BJ (cell line): Measurements from ENCODE around the gene AP2S1. TPM values are rescaled to one million over a fixed set of nuclear protein-coding genes. Genes with fewer than 3 reads are reported as not detected.
A peak's percentile ranks its signal among the peaks of the same experiment; 100 is the strongest.

Source experiments
- CTCF ChIA-PET: fragments of 350-600 bp; formaldehyde crosslinking; extraction: SDS; loops from one replicate; lab custom pipeline; 2021; ENCODE audit warnings: antibody characterized with exemption, inconsistent platforms; lab: Yijun Ruan, JAX
- POLR2A ChIA-PET: fragments of 300-600 bp; sonication (Branson Sonifier 250); formaldehyde crosslinking; extraction: SDS; loops from one replicate; lab custom pipeline; 2021; ENCODE audit warnings: antibody characterized with exemption; lab: Charles Lee
- DNase-seq: peaks from one replicate; pipeline ENCODE4 v3.0.0-alpha.2; 2011; ENCODE audit warnings: low read depth
- H3K27me3 ChIP-seq: 2 replicates; pipeline ENCODE4 v1.6.0; 2011; ENCODE audit warnings: low read length; ENCODE audit not compliant: control insufficient read depth, insufficient read depth
- H3K36me3 ChIP-seq: 2 replicates; pipeline ENCODE4 v1.5.1; 2011; ENCODE audit warnings: low read length; ENCODE audit not compliant: control insufficient read depth, insufficient read depth
- H3K4me3 ChIP-seq: 2 replicates; pipeline ENCODE4 v1.5.1; 2011; ENCODE audit warnings: low read depth, mild to moderate bottlenecking, control low read depth, low read length
- CTCF ChIP-seq: IDR thresholded peaks from 2 replicates; pipeline ENCODE4 v1.5.1; 2011; ENCODE audit warnings: low read depth, mild to moderate bottlenecking, control low read depth, inconsistent platforms, low read length, moderate library complexity; ENCODE audit not compliant: insufficient read depth
- polyA plus RNA-seq: library from polyadenylated mRNA; depleted of rRNA; stranded (reverse); fragments of >200 nt; gene quantifications from 2 replicates; pipeline ENCODE4 v1.2.3, GENCODE V29; 2011

Gene AP2S1
- polyA plus RNA-seq, 1 experiment, result 181 TPM

GRCh38 chr19:46868025-46868802 lies 17.6 kb upstream of the AP2S1 start:
- Histone ChIP-seq H3K36me3 (no peaks in the 10 kb centered on the region; the same call in 1 of the 2 replicates), H3K27me3 (no peaks in the 10 kb centered on the region), H3K4me3 (no peak overlapping the region)
- no peak for DNase-seq
- POLR2A ChIA-PET, result no interaction called here
- CTCF ChIA-PET, result interaction anchor here (0.7 kb wide), 1 partner anchor 388 kb away, joined by 3 read pairs; the partner anchor contains the start of gene CCDC9
- no peak for TF ChIP-seq CTCF

GRCh38 chr19:46867170-46867569 lies 16.5 kb upstream of the AP2S1 start:
- no peaks in the 10 kb centered on the region; the same call in 1 of the 2 replicates for H3K36me3 ChIP-seq
- ChIA-PET CTCF (interaction anchor here (0.5 kb wide), 1 partner anchor 10 kb away, joined by 3 read pairs; no protein-coding TSS in a partner anchor), POLR2A (interaction anchor here (0.6 kb wide), 1 partner anchor 72 kb away, joined by 3 read pairs; no protein-coding TSS in a partner anchor)
- no peaks in the 10 kb centered on the region for H3K27me3 ChIP-seq
- no peak overlapping the region for H3K4me3 ChIP-seq
- no peak for DNase-seq
- TF ChIP-seq CTCF, result no peak

GRCh38 chr19:46866407-46867136 lies 15.9 kb upstream of the AP2S1 start:
- ChIA-PET POLR2A (interaction anchor here (0.6 kb wide), 1 partner anchor 72 kb away, joined by 3 read pairs; no protein-coding TSS in a partner anchor), CTCF (interaction anchor here (0.5 kb wide), 1 partner anchor 11 kb away, joined by 3 read pairs; no protein-coding TSS in a partner anchor)
- no peak for DNase-seq
- no peak for TF ChIP-seq CTCF
- no peaks in the 10 kb centered on the region for H3K27me3 ChIP-seq
- H3K4me3 ChIP-seq, result no peak overlapping the region
- H3K36me3 ChIP-seq, result no peaks in the 10 kb centered on the region; the same call in 1 of the 2 replicates

GRCh38 chr19:46863818-46864629 lies 13.4 kb upstream of the AP2S1 start:
- ChIA-PET CTCF (interaction anchor here (0.7 to 8.9 kb wide), 5 partner anchors 40 to 207 kb away, joined by 3 to 108 read pairs (median 3); partner anchors contain the start of gene SLC1A5), POLR2A (no interaction called here)
- H3K4me3 ChIP-seq, result peak overlapping the region; percentile 86
- DNase-seq, result no peak
- H3K36me3 ChIP-seq, result no peaks in the 10 kb centered on the region; the same call in 1 of the 2 replicates
- no peak for TF ChIP-seq CTCF
- H3K27me3 ChIP-seq, result no peaks in the 10 kb centered on the region
